Nephron progenitor cell (in vitro differentiated cells): Measurements from ENCODE around the gene CLECL1.

ENCODE experiments used
- DNase-seq: peaks from one replicate; pipeline ENCODE4 v3.0.0; 2021
- H3K27ac Mint-ChIP-seq: 2 replicates; pipeline ENCODE4 v1.8.0; 2021; ENCODE audit warnings: mild to moderate bottlenecking, moderate library complexity, mixed read lengths
- H3K27me3 Mint-ChIP-seq: 2 replicates; pipeline ENCODE4 v1.8.0; 2021; ENCODE audit warnings: mild to moderate bottlenecking, low read depth, mixed read lengths; ENCODE audit not compliant: poor library complexity
- H3K36me3 Mint-ChIP-seq: 2 replicates; pipeline ENCODE4 v1.8.0; 2021; ENCODE audit warnings: low read depth, mixed read lengths
- H3K4me1 Mint-ChIP-seq: 2 replicates; pipeline ENCODE4 v1.8.0; 2021; ENCODE audit warnings: mixed read lengths
- H3K4me3 Mint-ChIP-seq: 2 replicates; pipeline ENCODE4 v1.8.0; 2021; ENCODE audit warnings: mild to moderate bottlenecking, moderate library complexity, mixed read lengths
- H3K9me3 Mint-ChIP-seq: 2 replicates; pipeline ENCODE4 v1.8.0; 2021; ENCODE audit warnings: mild to moderate bottlenecking, moderate library complexity, mixed read lengths
- TF ChIP-seq, protein P1 (sequence below): fragments of 200-600 bp; sonication (generic); IDR thresholded peaks from 2 replicates; pipeline ENCODE4 v1.5.0; 2021; ENCODE audit warnings: antibody characterized with exemption

CLECL1 gene

GRCh38 chr12:9762369-9762768 lies 29.5 kb upstream of the CLECL1 start:
- no peak overlapping the region for H3K4me3 Mint-ChIP-seq
- H3K27ac Mint-ChIP-seq: no peak overlapping the region
- no peaks in the 10 kb centered on the region for H3K36me3 Mint-ChIP-seq
- TF ChIP-seq, protein P1, sequence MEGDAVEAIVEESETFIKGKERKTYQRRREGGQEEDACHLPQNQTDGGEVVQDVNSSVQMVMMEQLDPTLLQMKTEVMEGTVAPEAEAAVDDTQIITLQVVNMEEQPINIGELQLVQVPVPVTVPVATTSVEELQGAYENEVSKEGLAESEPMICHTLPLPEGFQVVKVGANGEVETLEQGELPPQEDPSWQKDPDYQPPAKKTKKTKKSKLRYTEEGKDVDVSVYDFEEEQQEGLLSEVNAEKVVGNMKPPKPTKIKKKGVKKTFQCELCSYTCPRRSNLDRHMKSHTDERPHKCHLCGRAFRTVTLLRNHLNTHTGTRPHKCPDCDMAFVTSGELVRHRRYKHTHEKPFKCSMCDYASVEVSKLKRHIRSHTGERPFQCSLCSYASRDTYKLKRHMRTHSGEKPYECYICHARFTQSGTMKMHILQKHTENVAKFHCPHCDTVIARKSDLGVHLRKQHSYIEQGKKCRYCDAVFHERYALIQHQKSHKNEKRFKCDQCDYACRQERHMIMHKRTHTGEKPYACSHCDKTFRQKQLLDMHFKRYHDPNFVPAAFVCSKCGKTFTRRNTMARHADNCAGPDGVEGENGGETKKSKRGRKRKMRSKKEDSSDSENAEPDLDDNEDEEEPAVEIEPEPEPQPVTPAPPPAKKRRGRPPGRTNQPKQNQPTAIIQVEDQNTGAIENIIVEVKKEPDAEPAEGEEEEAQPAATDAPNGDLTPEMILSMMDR: no peak
- H3K9me3 Mint-ChIP-seq: no peaks in the 10 kb centered on the region
- H3K4me1 Mint-ChIP-seq: peaks cover 31% of the 10 kb centered on the region
- no peak for DNase-seq
- H3K27me3 Mint-ChIP-seq: no peaks in the 10 kb centered on the region

DNA sequence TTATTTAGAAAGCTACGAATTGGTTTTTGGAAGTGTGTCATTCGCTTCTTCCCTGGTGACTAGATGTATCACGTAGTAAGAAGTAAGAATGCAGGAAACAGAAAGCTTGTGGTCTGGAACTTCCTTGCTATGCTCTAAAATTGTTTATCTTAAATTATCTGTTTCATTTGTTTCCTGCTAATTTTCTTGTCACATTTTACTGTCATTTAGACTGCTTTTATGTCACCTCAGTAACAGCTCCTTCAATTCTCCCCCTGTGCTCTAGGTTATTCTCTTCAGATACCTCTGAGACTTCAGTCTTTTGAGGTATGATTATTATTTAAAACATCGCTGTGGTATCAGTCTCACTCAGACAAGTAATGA lies 28.5 kb upstream of the CLECL1 start:
- Mint-ChIP-seq H3K9me3 (no peaks in the 10 kb centered on the region), H3K4me3 (no peak overlapping the region), H3K4me1 (peaks cover 26% of the 10 kb centered on the region), H3K36me3 (no peaks in the 10 kb centered on the region), H3K27ac (no peak overlapping the region), H3K27me3 (no peaks in the 10 kb centered on the region)
- TF ChIP-seq, protein P1: no peak
- DNase-seq: no peak

DNA sequence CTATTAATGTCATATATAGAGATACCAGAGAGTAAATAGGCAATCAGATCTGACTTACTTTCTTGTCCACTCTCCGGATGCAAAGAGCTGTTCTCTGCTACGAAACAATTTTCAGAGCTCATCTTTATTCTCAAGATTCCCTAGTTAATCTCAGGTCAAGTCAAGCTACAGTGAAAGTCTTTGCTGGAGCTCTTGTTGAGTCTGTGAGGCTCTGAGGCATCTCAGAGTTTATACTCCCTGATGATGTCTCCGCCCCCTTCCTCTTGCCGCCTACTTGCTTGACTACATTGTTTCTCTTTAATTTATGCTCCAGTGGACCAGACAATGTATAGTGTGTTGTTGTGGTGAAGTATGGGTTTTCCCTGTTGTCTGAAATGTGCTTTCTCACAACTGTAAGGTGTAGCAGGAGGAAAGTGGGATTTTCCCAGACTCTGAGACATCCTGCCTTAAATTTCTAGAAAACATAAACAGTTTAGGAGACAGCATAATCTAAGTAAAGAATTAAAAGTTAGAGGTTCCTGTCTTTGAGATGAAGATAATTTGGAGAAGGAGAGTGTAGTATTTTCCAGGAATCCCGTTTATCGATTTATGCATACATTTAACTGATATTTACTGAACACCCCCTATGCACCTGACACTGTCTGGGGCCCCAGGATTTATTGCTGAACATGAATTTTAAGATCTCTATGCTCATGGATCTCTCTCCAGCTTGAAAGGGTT lies 28.0 kb upstream of the CLECL1 start, which contains the start of gene CD69:
TSS of gene CD69 (minus strand) at position 203 of the 720 bp plus-strand sequence. CDS start at position 122, 81 bp downstream.
- Mint-ChIP-seq H3K9me3 (no peaks in the 10 kb centered on the region), H3K4me3 (no peak within 1 kb of the TSS), H3K27me3 (no peaks in the 10 kb centered on the region), H3K4me1 (peaks cover 26% of the 10 kb centered on the region), H3K27ac (no peak within 1 kb of the TSS), H3K36me3 (no peaks in the 10 kb centered on the region)
- TF ChIP-seq, protein P1: no peak
- no peak for DNase-seq

DNA sequence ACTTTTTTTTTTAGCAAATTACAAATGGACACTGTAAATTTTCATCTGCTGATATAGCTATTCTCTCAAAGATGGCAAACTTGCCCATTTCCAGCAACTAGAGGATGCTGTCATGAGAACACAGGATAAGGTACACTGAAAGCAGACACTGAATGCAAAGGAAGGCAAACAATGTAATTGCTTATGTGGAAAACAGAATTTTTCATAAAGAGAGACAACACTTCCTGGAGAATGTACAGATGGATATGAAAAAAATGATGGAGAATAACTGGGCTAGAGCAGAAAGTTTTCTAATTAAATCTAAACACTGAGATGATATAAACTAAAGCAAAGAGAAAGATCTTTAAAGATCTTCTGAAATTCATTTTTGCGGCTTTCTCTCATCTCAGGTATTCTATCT lies 27.2 kb upstream of the CLECL1 start:
- Mint-ChIP-seq H3K27me3 (no peaks in the 10 kb centered on the region), H3K4me3 (no peak overlapping the region), H3K27ac (no peak overlapping the region), H3K4me1 (peaks cover 26% of the 10 kb centered on the region), H3K9me3 (no peaks in the 10 kb centered on the region), H3K36me3 (no peaks in the 10 kb centered on the region)
- TF ChIP-seq, protein P1: no peak
- no peak for DNase-seq

DNA sequence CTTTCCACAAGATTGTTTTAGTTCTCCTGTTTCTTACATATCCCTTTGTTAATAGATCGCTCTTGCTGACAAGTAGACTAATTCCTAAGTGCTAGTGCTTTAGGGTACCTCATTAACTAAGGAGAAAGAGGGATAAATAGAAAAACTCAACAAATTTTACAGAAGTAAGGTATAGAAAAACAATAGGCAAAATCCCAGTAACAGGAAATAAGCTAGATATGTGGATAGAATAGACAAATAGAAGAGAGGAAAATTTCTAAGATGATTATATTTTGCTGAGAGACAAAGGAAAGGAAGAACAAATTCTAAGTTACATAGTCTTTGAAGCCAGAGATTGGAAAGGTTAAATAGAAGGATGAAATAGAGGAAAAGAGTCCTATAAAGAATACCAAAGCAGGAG lies 26.8 kb upstream of the CLECL1 start:
- peaks cover 23% of the 10 kb centered on the region for H3K4me1 Mint-ChIP-seq
- no peaks in the 10 kb centered on the region for H3K9me3 Mint-ChIP-seq
- no peaks in the 10 kb centered on the region for H3K36me3 Mint-ChIP-seq
- H3K27me3 Mint-ChIP-seq: no peaks in the 10 kb centered on the region
- H3K27ac Mint-ChIP-seq: no peak overlapping the region
- no peak for DNase-seq
- TF ChIP-seq, protein P1: no peak
- H3K4me3 Mint-ChIP-seq: no peak overlapping the region

GRCh38 chr12:9758119-9758518 lies 25.2 kb upstream of the CLECL1 start:
- H3K9me3 Mint-ChIP-seq: no peaks in the 10 kb centered on the region
- TF ChIP-seq, protein P1: no peak
- H3K27ac Mint-ChIP-seq: no peak overlapping the region
- no peaks in the 10 kb centered on the region for H3K36me3 Mint-ChIP-seq
- H3K27me3 Mint-ChIP-seq: no peaks in the 10 kb centered on the region
- H3K4me3 Mint-ChIP-seq: no peak overlapping the region
- DNase-seq: no peak
- H3K4me1 Mint-ChIP-seq: peaks cover 15% of the 10 kb centered on the region
